GM12874 (cell line): ENCODE results near the gene OS9.

Source experiments
- CTCF ChIP-seq: IDR thresholded peaks from 2 replicates; pipeline ENCODE4 v1.5.1; 2011; ENCODE audit warnings: low read depth, mild to moderate bottlenecking, control low read depth, low read length, moderate library complexity; ENCODE audit not compliant: insufficient read depth

The OS9 gene

DNA sequence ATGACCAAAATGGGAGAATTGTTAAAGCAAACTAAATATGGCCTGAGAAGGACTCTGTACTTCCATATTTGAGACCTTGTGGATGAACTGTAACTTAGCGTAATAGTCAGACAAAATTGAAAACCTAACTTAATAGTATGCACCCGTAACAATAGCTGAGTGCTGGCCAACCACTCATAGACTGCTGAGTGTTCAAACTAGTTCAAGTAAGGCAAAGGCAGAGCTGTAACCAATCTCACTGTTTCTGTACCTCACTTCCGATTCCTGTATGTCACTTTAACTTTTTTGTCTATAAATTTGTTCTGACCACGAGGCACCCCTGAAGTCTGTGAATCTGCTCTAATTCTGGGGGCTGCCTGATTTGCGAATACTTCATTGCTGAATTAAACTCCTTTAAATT is 27.0 kb upstream of the OS9 start:
- TF ChIP-seq CTCF = no peak

- TF ChIP-seq CTCF = no peak
Measured at GRCh38 chr12:57672801-57673200, 21.1 kb upstream of the OS9 start.

DNA sequence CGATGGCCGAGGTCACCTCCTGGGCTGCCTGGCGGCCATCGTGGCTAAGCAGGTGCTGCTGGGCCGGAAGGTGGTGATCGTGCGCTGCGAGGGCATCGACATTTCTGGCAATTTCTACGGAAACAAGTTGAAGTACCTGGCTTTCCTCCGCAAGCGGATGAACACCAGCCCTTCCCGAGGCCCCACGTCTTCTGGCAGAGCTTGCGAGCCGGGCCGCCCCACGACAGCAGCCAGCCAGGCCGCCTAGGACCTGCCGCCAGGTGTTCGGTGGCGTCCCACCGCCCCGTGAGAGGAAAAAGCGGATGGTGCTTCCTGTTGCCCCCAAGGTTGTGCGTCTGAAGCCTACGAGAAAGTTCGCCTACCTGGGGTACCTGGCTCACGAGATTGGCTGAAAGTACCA is 19.2 kb upstream of the OS9 start:
- TF ChIP-seq CTCF = no peak

GRCh38 chr12:57679697-57680096 is 14.2 kb upstream of the OS9 start:
- TF ChIP-seq CTCF = no peak

GRCh38 chr12:57687862-57688261 is 6.1 kb upstream of the OS9 start:
- TF ChIP-seq CTCF = no peak

GRCh38 chr12:57688931-57689330 is 5.0 kb upstream of the OS9 start:
- no peak for TF ChIP-seq CTCF

- TF ChIP-seq CTCF = no peak
Measured at GRCh38 chr12:57692500-57692899, 1.4 kb upstream of the OS9 start.

- no peak for TF ChIP-seq CTCF
Measured at GRCh38 chr12:57693317-57693658, 644 bp upstream of the OS9 start.
